Measurements from ENCODE around the gene SUGP2. TPM values are rescaled to one million over a fixed set of nuclear protein-coding genes. Genes with fewer than 3 reads are reported as not detected.

SUGP2 gene
- total RNA-seq, 1 donor: 57.4 TPM

- no peak for TF ChIP-seq CTCF (IDR thresholded peaks at IDR 0.05; ENCODE audit: insufficient read depth, low read depth, low read length)
- H3K4me3 ChIP-seq (ENCODE audit: low read depth, low read length): no peak overlapping the region
- no peak for DNase-seq (ENCODE audit: low read depth)
Observed at GRCh38 chr19:18989316-18989715, 44.0 kb downstream of the SUGP2 start.

- no peak overlapping the region for H3K4me3 ChIP-seq (ENCODE audit: low read depth, low read length)
- TF ChIP-seq CTCF (IDR thresholded peaks at IDR 0.05; ENCODE audit: insufficient read depth, low read depth, low read length): no peak
- DNase-seq (ENCODE audit: low read depth): no peak
Observed at GRCh38 chr19:18987456-18987855, 45.9 kb downstream of the SUGP2 start.

GRCh38 chr19:18985257-18985656 lies 48.1 kb downstream of the SUGP2 start:
- H3K4me3 ChIP-seq (ENCODE audit: low read depth, low read length): no peak overlapping the region
- no peak for TF ChIP-seq CTCF (IDR thresholded peaks at IDR 0.05; ENCODE audit: insufficient read depth, low read depth, low read length)
- no peak for DNase-seq (ENCODE audit: low read depth)

- H3K4me3 ChIP-seq (ENCODE audit: low read depth, low read length): no peak overlapping the region
- no peak for TF ChIP-seq CTCF (IDR thresholded peaks at IDR 0.05; ENCODE audit: insufficient read depth, low read depth, low read length)
- no peak for DNase-seq (ENCODE audit: low read depth)
Observed at GRCh38 chr19:18984251-18984650, 49.1 kb downstream of the SUGP2 start.

- DNase-seq (ENCODE audit: low read depth): no peak
- TF ChIP-seq CTCF (IDR thresholded peaks at IDR 0.05; ENCODE audit: insufficient read depth, low read depth, low read length): no peak
- H3K4me3 ChIP-seq (ENCODE audit: low read depth, low read length): no peak overlapping the region
Observed at GRCh38 chr19:18982669-18983068, 50.6 kb downstream of the SUGP2 start.

GRCh38 chr19:18980432-18981020 lies 52.8 kb downstream of the SUGP2 start:
- TF ChIP-seq CTCF (IDR thresholded peaks at IDR 0.05; ENCODE audit: insufficient read depth, low read depth, low read length): no peak
- DNase-seq (ENCODE audit: low read depth): no peak
- no peak overlapping the region for H3K4me3 ChIP-seq (ENCODE audit: low read depth, low read length)

- no peak overlapping the region for H3K4me3 ChIP-seq (ENCODE audit: low read depth, low read length)
- DNase-seq (ENCODE audit: low read depth): no peak
- TF ChIP-seq CTCF (IDR thresholded peaks at IDR 0.05; ENCODE audit: insufficient read depth, low read depth, low read length): no peak
Observed at GRCh38 chr19:18978616-18979015, 54.7 kb downstream of the SUGP2 start.
